ENCODE results near the gene CRACR2A.

CRACR2A gene

GRCh38 chr12:3723916-3724805, 28.7 kb downstream of the CRACR2A start:
- DNase-seq, result no peak

- no peak for DNase-seq
These were observed 30.5 kb downstream of the CRACR2A start for GRCh38 chr12:3722368-3722767.

- DNase-seq, result no peak
These were observed 32.1 kb downstream of the CRACR2A start for GRCh38 chr12:3720772-3721171.

- DNase-seq, result no peak
These were observed 34.8 kb downstream of the CRACR2A start for GRCh38 chr12:3718100-3718499.

- no peak for DNase-seq
These were observed 35.5 kb downstream of the CRACR2A start for GRCh38 chr12:3717283-3717898.

GRCh38 chr12:3715999-3716398, 36.9 kb downstream of the CRACR2A start:
- DNase-seq, result no peak

- no peak for DNase-seq
These were observed 39.0 kb downstream of the CRACR2A start for GRCh38 chr12:3713947-3714346.

- no peak for DNase-seq
These were observed 39.4 kb downstream of the CRACR2A start for GRCh38 chr12:3713483-3713882.

- peak; percentile 23 for DNase-seq
These were observed 40.5 kb downstream of the CRACR2A start for GRCh38 chr12:3712209-3712992.

- DNase-seq, result no peak
These were observed 47.6 kb downstream of the CRACR2A start for GRCh38 chr12:3705354-3705675.

- no peak for DNase-seq
These were observed 48.2 kb downstream of the CRACR2A start for GRCh38 chr12:3704512-3705353.

- no peak for DNase-seq
These were observed 52.0 kb downstream of the CRACR2A start for GRCh38 chr12:3700861-3701260.

GRCh38 chr12:3698218-3698974, 54.5 kb downstream of the CRACR2A start:
- DNase-seq, result peak; percentile 96

- no peak for DNase-seq
These were observed 55.5 kb downstream of the CRACR2A start for GRCh38 chr12:3697311-3697870.

- no peak for DNase-seq
These were observed 58.2 kb downstream of the CRACR2A start for GRCh38 chr12:3694673-3695072.

- DNase-seq, result no peak
These were observed 60.1 kb downstream of the CRACR2A start for GRCh38 chr12:3692616-3693365.

GRCh38 chr12:3686463-3686862, 66.4 kb downstream of the CRACR2A start:
- DNase-seq, result no peak

- no peak for DNase-seq
These were observed 67.1 kb downstream of the CRACR2A start for GRCh38 chr12:3685830-3686229.

- peak; percentile 91 for DNase-seq
These were observed 68.4 kb downstream of the CRACR2A start for GRCh38 chr12:3684449-3685051.

- no peak for DNase-seq
These were observed 69.2 kb downstream of the CRACR2A start for GRCh38 chr12:3683670-3684069.

All from NCI-H146 (cell line).